Measurements from ENCODE around the gene PRKD1.
"Not testable (repeated sequence)": the region's sequence is repeated elsewhere in the genome, so short reads cannot be mapped to it uniquely, and the experiment has no call there.

Gene PRKD1

DNA sequence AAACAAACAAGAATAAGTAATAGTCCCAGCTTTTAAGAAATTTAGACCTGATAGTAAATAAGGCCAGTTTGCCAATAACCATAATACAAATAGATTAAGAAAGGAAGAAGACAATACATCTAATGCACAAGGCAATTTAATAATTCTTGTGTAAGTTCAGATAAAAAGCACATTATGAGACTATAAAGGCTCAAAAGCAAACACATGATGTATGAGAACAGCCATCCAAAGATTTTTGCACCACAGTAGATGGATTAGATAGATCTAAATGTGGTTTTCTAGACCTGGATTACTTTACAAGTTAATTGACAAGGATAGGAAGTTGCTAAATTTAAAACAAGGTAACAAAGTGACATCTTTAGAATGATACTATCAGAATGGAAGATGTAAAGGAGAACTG is 125.4 kb downstream of the PRKD1 start:
- Mint-ChIP-seq H3K9me3 (peaks cover 0 to 7% of the 10 kb centered on the region in 2 donors), H3K4me3 (no peak overlapping the region), H3K4me1 (no peaks in the 10 kb centered on the region), H3K27me3 (no peaks in the 10 kb centered on the region), H3K27ac (no peak overlapping the region)
- no peak for DNase-seq
- ATAC-seq = no peak

DNA sequence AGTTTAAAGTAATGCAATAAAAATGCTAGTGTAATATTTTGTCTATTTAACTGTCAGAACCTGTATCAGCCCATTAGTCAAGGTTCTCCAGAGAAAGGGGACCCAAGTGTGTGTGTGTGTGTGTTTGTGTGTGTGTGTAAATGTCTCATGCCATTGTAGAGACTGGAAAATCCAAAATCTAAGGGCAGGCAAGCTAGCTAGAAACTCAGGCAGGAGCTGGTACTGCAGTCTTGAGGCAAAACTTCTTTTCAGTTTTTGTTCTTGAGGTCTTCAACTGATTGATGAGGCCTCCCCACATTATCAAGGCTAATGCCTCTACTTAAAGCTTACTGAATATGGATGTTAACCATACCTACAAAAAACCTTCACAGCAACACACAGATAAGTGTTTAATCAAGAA is 126.7 kb downstream of the PRKD1 start:
- H3K9me3 Mint-ChIP-seq = peaks cover 0 to 6% of the 10 kb centered on the region in 2 donors
- H3K4me3 Mint-ChIP-seq = no peak overlapping the region
- DNase-seq (no peak), ATAC-seq (no peak)
- H3K27me3 Mint-ChIP-seq = no peaks in the 10 kb centered on the region
- H3K27ac Mint-ChIP-seq = no peak overlapping the region
- no peaks in the 10 kb centered on the region for H3K4me1 Mint-ChIP-seq

DNA sequence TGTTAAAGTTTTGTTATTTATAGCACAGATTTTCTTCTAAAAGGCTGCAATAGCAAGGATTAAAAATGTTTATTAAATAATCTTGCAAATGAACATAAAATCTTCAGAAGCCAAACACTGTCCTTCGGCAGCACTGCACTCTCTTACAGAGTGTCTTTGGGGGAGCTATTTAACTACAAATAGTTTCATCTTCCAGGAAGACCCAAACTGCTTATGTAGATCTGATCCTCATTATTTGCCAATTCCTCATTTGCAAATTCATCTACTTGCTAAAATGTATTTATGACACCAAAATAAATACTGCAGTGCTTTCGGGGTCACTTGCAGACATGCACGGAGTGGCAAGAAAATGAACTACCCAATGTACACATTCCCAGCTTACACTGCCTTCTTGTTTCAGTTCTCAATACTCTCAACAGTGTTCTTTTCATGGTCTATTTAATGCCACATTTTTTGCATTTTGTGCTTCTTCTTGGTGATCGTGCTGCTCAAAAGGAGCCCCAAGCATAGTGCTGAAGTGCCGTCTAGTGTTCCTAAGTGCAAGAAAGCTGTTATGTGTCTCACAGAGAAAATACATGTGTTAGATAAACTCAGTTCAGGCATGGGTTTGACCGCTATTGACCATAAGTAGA is 128.1 kb downstream of the PRKD1 start:
- no peaks in the 10 kb centered on the region for H3K4me1 Mint-ChIP-seq
- H3K4me3 Mint-ChIP-seq = no peak overlapping the region
- DNase-seq (no peak), ATAC-seq (no peak)
- no peak overlapping the region for H3K27ac Mint-ChIP-seq
- no peaks in the 10 kb centered on the region for H3K9me3 Mint-ChIP-seq
- H3K27me3 Mint-ChIP-seq = no peaks in the 10 kb centered on the region

DNA sequence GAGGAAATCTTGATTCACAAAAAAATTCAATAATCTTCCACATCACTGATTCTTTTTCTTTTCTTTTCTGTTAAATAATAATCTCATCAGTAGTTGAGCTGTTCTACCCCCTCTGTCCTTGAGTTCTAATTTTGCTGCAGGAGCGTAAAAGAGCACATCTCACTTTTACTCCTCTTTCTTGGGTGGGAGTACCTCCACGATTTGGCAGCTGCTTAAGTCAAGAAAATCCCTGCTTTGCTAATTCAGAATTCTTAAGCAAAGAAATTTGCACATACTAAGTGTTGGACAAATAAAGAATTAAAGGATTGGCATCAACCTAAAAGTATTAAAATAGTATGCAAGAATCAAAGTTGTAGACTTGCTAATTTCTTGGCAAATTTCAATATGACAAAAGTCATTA is 128.8 kb downstream of the PRKD1 start:
- Mint-ChIP-seq H3K4me3 (no peak overlapping the region), H3K9me3 (no peaks in the 10 kb centered on the region), H3K27me3 (no peaks in the 10 kb centered on the region), H3K27ac (no peak overlapping the region), H3K4me1 (no peaks in the 10 kb centered on the region)
- DNase-seq = no peak
- ATAC-seq = no peak

DNA sequence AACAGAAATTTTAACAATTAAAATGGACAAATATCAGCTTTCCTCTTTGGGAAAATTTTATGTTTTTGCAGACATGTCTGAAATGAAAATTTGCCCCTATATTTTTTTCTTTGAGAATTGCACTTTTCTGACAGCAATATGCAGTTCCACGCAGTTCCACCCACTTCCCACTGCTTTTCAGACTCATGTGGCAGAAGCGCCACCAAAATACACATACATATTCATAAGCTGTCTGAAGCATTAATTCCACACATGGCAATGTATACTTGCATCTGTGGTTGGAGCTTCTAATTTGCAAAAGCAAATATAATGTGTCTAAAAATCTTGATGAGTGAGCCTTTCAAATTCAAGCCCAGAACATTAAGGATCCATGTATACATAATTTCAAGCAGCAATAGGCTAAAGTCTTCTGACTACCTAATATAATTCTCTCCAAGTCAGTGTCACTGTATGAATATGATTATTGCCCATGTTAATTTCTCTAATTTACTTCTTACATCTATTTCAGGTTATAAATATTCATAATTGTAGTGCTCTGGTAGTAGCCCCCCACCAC is 129.5 kb downstream of the PRKD1 start:
- DNase-seq = no peak
- H3K4me1 Mint-ChIP-seq = no peaks in the 10 kb centered on the region
- H3K9me3 Mint-ChIP-seq = no peaks in the 10 kb centered on the region

DNA sequence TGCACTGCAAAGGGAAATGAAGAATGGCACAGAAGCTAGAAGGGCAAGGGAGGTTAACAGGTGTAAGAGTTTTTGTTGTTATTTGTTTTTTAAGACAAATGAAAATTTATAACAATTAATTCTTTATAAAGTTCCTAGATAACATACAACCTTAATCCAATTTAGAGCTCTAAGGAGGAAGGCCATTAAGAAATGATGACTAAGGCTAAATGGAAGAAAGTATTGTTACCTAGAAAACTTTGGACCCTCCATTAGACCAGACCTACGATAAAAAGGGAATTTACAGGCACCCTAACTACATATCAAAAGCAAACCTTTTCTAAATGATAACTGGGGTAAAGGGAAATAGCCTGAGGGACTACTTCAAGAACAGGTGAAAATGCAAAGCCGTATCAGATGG is 130.8 kb downstream of the PRKD1 start:
- Mint-ChIP-seq H3K4me3 (no peak overlapping the region), H3K4me1 (no peaks in the 10 kb centered on the region), H3K27me3 (no peaks in the 10 kb centered on the region), H3K9me3 (no peaks in the 10 kb centered on the region), H3K27ac (no peak overlapping the region)
- no peak for ATAC-seq
- no peak for DNase-seq

More for the DNA sequence above, 129.5 kb downstream of the PRKD1 start:
- no peak overlapping the region for H3K27ac Mint-ChIP-seq
- ATAC-seq = no peak
- H3K4me3 Mint-ChIP-seq = no peak overlapping the region
- H3K27me3 Mint-ChIP-seq = no peaks in the 10 kb centered on the region

DNA sequence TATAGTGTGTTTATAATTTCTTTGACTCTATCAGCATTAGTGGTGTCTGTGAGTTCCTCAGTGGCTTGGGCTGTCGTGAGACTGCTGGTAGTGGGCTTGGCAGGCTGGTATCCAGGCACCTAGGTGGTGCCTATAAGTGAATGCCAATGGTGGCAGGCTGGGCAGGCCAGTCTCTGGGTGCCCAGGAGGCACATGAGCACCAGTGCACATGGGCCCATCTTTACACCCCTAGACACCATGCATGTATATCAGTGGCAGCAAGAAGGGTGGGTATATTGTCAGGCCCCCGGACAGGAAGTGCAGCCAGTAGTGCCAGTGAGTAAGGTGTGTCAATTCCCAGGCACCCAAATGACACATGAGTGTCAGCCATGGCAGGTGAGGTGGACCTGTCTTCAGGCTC is 138.2 kb downstream of the PRKD1 start:
- no peak for ATAC-seq
- no peak for DNase-seq
- Mint-ChIP-seq H3K27me3 (no peaks in the 10 kb centered on the region), H3K27ac (no peak overlapping the region), H3K4me1 (no peaks in the 10 kb centered on the region), H3K9me3 (peaks cover 15 to 24% of the 10 kb centered on the region in 2 donors), H3K4me3 (no peak overlapping the region)

DNA sequence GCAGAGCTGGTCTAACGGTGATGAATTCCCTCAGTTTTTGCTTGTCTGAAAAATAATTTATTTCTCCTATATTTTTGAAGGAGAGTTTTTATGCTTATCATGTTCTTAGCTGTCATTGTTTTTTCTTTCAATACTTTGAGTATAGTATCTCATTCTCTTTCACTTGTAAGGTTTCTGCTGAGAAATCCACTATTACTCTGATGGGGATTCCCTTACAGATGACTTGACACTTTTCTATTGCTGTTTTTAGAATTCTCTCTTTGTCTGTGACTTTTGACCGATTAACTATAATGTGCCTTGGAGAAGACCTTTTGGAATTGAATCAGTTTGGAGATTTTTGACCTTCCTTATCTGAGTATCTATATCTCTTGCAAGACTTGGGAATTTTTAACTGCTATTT is 139.6 kb downstream of the PRKD1 start:
- Mint-ChIP-seq H3K9me3 (peaks cover 15 to 24% of the 10 kb centered on the region in 2 donors), H3K27me3 (no peaks in the 10 kb centered on the region), H3K27ac (no peak overlapping the region), H3K4me1 (no peaks in the 10 kb centered on the region), H3K4me3 (no peak overlapping the region)
- ATAC-seq (no peak), DNase-seq (no peak)

DNA sequence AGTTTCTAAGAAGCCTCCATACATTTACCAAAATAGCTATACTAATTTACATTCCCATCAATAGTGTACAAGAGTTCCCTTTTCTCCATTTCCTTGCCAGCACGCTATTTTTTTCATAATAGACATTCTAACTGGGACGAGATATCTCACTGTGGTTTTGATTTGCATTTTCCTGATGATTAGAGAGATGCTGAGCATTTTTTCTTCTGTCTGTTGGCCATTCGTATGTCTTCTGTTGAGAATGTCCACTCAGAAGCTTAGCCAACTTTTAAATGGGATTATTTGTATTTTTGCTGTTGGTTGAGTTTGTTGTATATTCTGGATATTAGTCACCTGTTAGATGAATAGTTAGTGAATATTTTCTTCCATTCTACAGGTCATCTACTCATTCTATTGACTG is 144.1 kb downstream of the PRKD1 start:
- H3K27me3 Mint-ChIP-seq = no peaks in the 10 kb centered on the region
- no peak for DNase-seq
- H3K4me3 Mint-ChIP-seq = no peak overlapping the region
- H3K9me3 Mint-ChIP-seq = peaks cover 15 to 24% of the 10 kb centered on the region in 2 donors
- no peak overlapping the region for H3K27ac Mint-ChIP-seq
- H3K4me1 Mint-ChIP-seq = no peaks in the 10 kb centered on the region
- ATAC-seq = no peak

DNA sequence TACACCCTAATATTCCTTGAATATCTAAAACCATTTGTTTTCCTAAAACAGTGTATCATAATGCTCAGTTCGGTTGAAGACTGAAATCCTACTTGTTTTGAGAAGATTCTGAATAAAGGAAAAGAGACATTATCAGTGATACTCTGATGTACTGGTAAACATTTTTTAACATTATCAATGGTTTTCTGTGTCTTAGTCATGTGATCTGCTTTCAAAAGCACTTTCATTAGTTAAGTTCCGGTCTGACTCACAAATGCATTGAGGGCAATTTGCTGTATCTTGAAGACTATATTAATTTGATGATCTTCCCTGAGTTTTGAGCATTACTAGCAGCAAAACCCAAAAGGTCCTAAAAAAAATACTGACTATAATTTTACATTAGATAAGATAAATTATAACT is 145.6 kb downstream of the PRKD1 start:
- Mint-ChIP-seq H3K27me3 (no peaks in the 10 kb centered on the region), H3K27ac (no peak overlapping the region), H3K9me3 (peaks cover 22 to 36% of the 10 kb centered on the region in 2 donors), H3K4me3 (no peak overlapping the region), H3K4me1 (no peaks in the 10 kb centered on the region)
- no peak for DNase-seq
- ATAC-seq = no peak

DNA sequence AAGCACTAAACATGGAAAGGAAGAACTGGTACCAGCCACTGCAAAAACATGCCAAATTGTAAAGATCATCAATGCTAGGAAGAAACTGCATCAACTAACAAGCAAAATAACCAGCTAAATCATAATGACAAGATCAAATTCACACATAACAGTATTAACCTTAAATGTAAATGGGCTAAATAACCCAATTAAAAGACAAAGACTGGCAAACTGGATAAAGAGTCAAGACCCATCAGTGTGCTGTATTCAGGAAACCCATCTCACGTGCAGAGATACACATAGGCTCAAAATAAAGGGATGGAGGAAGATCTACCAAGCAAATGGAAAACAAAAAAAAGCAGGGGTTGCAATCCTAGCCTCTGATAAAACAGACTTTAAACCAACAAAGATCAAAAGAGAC is 150.5 kb downstream of the PRKD1 start:
- H3K27me3 Mint-ChIP-seq, H3K4me1 Mint-ChIP-seq, DNase-seq, H3K4me3 Mint-ChIP-seq, ATAC-seq, H3K27ac Mint-ChIP-seq: not testable (repeated sequence)
- peaks cover 33% of the 10 kb centered on the region in 2 donors for H3K9me3 Mint-ChIP-seq

DNA sequence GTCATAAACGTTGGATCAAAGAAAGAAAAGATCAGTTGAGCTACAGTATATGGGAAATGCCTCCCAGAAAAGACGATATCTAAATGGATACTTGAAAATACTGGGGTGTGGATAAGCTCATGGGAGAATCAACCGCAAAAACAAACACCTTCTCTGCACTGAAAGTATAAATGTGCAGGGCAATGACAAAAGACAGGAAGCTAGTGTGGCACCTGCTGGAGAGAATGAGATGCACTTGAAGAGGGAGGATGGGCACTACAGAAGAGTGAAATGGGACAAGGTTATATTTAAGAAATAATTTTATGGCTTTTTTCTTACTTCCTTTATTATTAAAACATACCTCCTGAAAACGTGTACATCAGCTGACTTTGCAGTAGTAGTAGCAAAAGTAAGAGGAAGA is 153.7 kb downstream of the PRKD1 start:
- Mint-ChIP-seq H3K9me3 (peaks cover 39 to 42% of the 10 kb centered on the region in 2 donors), H3K4me3 (no peak overlapping the region), H3K4me1 (no peaks in the 10 kb centered on the region), H3K27me3 (no peaks in the 10 kb centered on the region), H3K27ac (no peak overlapping the region)
- DNase-seq = no peak
- ATAC-seq = no peak

DNA sequence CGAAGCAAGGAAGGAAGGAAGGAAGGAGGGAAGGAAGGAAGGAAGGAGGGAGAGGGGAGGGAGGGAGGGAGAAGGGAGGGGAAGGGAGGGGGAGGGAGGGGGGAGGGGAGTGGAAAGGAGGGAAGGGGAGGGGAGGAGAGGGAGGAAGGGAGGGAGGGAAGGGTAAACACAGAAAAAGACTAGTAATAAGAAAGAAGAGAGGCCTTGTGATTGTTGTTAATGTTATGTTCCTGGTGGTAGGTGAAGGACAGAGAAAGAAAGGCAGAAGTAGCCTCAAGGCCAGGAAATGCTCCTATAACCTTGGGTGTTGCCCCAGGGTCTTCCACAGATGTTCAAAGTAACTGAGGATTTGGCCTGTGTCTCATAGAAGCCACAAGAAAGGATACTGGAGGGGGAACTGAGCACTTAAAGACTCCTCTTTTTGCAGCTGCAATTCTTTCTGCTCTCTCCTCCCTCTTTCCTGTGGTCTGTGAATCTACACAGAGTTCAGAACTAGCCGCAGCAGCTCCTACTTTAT is 164.2 kb downstream of the PRKD1 start:
- no peaks in the 10 kb centered on the region for H3K27me3 Mint-ChIP-seq
- ATAC-seq (no peak), DNase-seq (no peak)
- no peak overlapping the region for H3K27ac Mint-ChIP-seq
- peaks cover 9 to 10% of the 10 kb centered on the region in 2 donors for H3K9me3 Mint-ChIP-seq
- no peak overlapping the region for H3K4me3 Mint-ChIP-seq
- no peaks in the 10 kb centered on the region for H3K4me1 Mint-ChIP-seq

DNA sequence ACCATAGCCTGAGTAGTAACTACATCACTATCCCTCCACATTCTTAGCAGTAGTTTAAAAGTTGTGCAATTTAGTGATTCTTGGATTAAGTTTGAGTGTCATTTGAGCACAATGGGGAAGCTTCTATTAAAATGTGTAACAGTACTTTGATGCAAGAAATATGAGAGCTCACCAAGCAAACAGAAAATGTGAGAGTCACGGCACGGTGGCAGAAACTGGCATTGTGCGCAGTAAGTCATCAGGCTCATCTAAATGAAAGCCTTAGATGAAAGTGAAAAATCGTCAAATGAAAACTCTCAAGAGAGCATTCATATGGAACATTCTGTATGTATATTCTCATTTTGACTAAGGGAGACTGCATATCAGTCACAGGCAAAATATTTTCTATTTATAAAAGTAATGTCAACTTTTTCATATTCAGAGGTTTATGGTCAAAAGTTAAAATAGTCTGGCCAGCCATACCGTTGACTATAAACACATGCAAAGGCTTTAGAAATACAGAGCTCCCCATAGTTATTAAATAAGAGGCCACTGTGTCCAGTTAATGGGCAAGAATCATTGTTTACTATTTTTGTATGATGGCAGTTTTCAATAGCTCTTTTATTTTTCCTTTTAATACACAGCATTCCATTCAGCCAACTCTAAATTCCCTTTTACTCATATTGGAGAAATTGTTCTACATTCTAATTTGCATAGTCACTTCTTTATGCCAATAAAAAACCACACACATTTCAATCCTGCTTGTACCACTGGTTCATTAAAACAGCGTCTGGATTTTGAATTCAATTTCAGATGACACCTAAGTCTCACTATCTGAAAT is 167.9 kb downstream of the PRKD1 start:
- Mint-ChIP-seq H3K27me3 (no peaks in the 10 kb centered on the region), H3K27ac (no peak overlapping the region), H3K9me3 (peaks cover 15 to 25% of the 10 kb centered on the region in 2 donors), H3K4me3 (no peak overlapping the region), H3K4me1 (no peaks in the 10 kb centered on the region)
- ATAC-seq = no peak
- no peak for DNase-seq

DNA sequence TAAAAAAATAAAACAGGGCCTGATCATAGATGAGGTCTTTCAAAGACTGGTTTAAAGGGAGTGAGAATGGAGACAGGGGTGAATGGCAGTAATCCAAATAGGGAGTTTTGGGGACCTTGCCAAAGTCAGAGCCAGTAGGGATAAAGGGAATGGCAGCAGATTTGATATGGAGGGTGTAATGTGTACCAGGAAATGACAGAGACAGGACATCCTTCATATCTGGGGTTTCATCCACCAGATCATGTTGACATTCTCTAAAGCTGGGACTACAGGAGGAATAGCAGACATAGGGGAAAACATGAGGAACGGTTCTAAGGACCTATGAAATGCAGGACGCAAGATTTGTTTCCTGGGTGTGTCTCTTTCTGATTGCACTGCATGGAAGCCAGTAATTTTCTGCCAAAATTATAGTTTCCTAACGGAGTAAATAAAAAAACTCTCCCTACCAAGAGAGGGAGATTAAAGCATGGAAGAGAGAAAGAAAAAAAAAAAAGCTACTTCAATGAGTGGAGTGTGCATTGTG is 169.9 kb downstream of the PRKD1 start:
- no peaks in the 10 kb centered on the region for H3K4me1 Mint-ChIP-seq
- H3K9me3 Mint-ChIP-seq = peaks cover 6 to 18% of the 10 kb centered on the region in 2 donors
- H3K27me3 Mint-ChIP-seq = no peaks in the 10 kb centered on the region
- H3K27ac Mint-ChIP-seq = no peak overlapping the region
- DNase-seq = no peak
- no peak for ATAC-seq
- no peak overlapping the region for H3K4me3 Mint-ChIP-seq

DNA sequence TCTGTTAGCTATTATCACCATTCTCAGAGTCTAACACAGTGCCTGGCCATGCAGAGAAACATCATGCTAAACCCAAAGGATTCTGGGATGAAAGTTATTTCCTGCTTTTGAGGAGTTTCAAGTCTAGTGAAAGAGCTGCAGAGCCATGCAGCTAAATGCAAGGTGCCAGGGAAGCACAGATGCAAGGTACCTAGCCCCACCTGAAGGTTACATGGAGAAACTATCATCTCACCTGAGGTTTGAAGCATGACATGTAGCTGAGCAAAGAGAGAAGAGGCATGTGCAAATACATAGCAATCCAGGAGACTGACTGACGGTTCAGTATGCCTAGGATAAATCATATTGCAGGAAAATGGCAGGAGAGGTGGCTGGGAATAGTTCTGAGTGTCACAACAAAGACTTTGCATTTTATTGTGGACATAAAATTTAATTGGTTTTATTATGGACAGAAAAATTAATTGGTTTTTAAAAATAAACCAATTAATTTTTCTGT is 170.4 kb downstream of the PRKD1 start:
- DNase-seq (no peak), ATAC-seq (no peak)
- Mint-ChIP-seq H3K9me3 (peaks cover 6 to 18% of the 10 kb centered on the region in 2 donors), H3K4me1 (no peaks in the 10 kb centered on the region), H3K27ac (no peak overlapping the region), H3K4me3 (no peak overlapping the region), H3K27me3 (no peaks in the 10 kb centered on the region)
